ENCODE measurements around the gene FAM200C. TPM values are rescaled to one million over a fixed set of nuclear protein-coding genes. Genes with fewer than 3 reads are reported as not detected.

FAM200C gene
- total and polyA plus RNA-seq, 2 of the 13 experiments (the other 11 are each of a cell fraction or from before 2014, with no cell fraction given), result 3.2 to 4.7 TPM

- TF ChIP-seq, protein P1, sequence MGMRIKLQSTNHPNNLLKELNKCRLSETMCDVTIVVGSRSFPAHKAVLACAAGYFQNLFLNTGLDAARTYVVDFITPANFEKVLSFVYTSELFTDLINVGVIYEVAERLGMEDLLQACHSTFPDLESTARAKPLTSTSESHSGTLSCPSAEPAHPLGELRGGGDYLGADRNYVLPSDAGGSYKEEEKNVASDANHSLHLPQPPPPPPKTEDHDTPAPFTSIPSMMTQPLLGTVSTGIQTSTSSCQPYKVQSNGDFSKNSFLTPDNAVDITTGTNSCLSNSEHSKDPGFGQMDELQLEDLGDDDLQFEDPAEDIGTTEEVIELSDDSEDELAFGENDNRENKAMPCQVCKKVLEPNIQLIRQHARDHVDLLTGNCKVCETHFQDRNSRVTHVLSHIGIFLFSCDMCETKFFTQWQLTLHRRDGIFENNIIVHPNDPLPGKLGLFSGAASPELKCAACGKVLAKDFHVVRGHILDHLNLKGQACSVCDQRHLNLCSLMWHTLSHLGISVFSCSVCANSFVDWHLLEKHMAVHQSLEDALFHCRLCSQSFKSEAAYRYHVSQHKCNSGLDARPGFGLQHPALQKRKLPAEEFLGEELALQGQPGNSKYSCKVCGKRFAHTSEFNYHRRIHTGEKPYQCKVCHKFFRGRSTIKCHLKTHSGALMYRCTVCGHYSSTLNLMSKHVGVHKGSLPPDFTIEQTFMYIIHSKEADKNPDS (CRISPR knock-in tag; IDR thresholded peaks at IDR 0.05), result no peak
- peak; percentile 80 for TF ChIP-seq TEAD3 (CRISPR knock-in tag; optimal IDR thresholded peaks at IDR 0.05; ENCODE audit: borderline replicate concordance)
- 0 out of 2 replicates have a peak, but pooled peaks have one; percentile 44 for TF ChIP-seq CC2D1A (CRISPR knock-in tag; IDR thresholded peaks at IDR 0.05)
- no peak for TF ChIP-seq ZNF616 (CRISPR knock-in tag; IDR thresholded peaks at IDR 0.05; ENCODE audit: low read depth)
- TF ChIP-seq ZNF564 (CRISPR knock-in tag; IDR thresholded peaks at IDR 0.05), result no peak
- peak; percentile 44; the same call in 1 of the 2 replicates for TF ChIP-seq GATAD2A (CRISPR knock-in tag; IDR thresholded peaks at IDR 0.05)
- TF ChIP-seq ZNF709 (CRISPR knock-in tag; IDR thresholded peaks at IDR 0.05), result no peak
- TF ChIP-seq SOX6 (IDR thresholded peaks at IDR 0.05), result no peak
- peak; percentile 44 for TF ChIP-seq SOX6 (CRISPR knock-in tag; IDR thresholded peaks at IDR 0.05)
- TF ChIP-seq, protein P2, sequence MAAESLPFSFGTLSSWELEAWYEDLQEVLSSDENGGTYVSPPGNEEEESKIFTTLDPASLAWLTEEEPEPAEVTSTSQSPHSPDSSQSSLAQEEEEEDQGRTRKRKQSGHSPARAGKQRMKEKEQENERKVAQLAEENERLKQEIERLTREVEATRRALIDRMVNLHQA (CRISPR knock-in tag; IDR thresholded peaks at IDR 0.05), result no peak
- no peak for TF ChIP-seq CENPBD1 (CRISPR knock-in tag; IDR thresholded peaks at IDR 0.05; ENCODE audit: borderline replicate concordance, low read depth)
- TF ChIP-seq MIER2 (CRISPR knock-in tag; IDR thresholded peaks at IDR 0.05), result 0 out of 2 replicates have a peak, but pooled peaks have one; percentile 27
- TF ChIP-seq MLLT10 (CRISPR knock-in tag; IDR thresholded peaks at IDR 0.05), result no peak
- TF ChIP-seq FOXP1 (IDR thresholded peaks at IDR 0.05), result no peak
- TF ChIP-seq FOXP1 (CRISPR knock-in tag; IDR thresholded peaks at IDR 0.05), result no peak
- TF ChIP-seq SMAD3 (CRISPR knock-in tag; IDR thresholded peaks at IDR 0.05), result peak; percentile 49; the same call in 1 of the 2 replicates
- no peak for TF ChIP-seq DR1 (CRISPR knock-in tag; IDR thresholded peaks at IDR 0.05)
- TF ChIP-seq, protein P3, sequence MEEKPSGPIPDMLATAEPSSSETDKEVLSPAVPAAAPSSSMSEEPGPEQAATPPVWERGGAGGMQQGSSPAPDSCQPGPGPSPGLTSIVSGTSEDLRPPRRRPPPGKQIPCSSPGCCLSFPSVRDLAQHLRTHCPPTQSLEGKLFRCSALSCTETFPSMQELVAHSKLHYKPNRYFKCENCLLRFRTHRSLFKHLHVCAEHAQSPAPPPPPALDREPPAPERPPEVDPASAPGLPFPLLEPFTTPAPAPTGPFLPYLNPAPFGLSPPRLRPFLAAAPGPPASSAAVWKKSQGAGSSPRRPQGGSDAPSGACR (CRISPR knock-in tag; IDR thresholded peaks at IDR 0.05), result no peak
- TF ChIP-seq, protein P4, sequence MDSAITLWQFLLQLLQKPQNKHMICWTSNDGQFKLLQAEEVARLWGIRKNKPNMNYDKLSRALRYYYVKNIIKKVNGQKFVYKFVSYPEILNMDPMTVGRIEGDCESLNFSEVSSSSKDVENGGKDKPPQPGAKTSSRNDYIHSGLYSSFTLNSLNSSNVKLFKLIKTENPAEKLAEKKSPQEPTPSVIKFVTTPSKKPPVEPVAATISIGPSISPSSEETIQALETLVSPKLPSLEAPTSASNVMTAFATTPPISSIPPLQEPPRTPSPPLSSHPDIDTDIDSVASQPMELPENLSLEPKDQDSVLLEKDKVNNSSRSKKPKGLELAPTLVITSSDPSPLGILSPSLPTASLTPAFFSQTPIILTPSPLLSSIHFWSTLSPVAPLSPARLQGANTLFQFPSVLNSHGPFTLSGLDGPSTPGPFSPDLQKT (CRISPR knock-in tag; IDR thresholded peaks at IDR 0.05; ENCODE audit: borderline replicate concordance), result no peak
- no peak for TF ChIP-seq MYNN (CRISPR knock-in tag; IDR thresholded peaks at IDR 0.05; ENCODE audit: low read depth)
- TF ChIP-seq POGK (CRISPR knock-in tag; conservative IDR thresholded peaks at IDR 0.05), result 0 out of 2 replicates have a peak, but pooled peaks have one; percentile 51
- TF ChIP-seq MAFG (CRISPR knock-in tag; IDR thresholded peaks at IDR 0.05), result no peak
- TF ChIP-seq FOXO1 (CRISPR knock-in tag; IDR thresholded peaks at IDR 0.05), result no peak
- TF ChIP-seq ZNF75D (CRISPR knock-in tag; IDR thresholded peaks at IDR 0.05; ENCODE audit: borderline replicate concordance), result no peak
- TF ChIP-seq KLF6 (CRISPR knock-in tag; IDR thresholded peaks at IDR 0.05), result no peak
- no peak for TF ChIP-seq ZKSCAN5 (CRISPR knock-in tag; IDR thresholded peaks at IDR 0.05)
Observed at GRCh38 chr5:160439205-160439600, 39.3 kb upstream of the FAM200C start (continued).

All from HepG2 (cell line).